SK-N-SH (cell line): ENCODE measurements around the gene CLIC1. TPM values are rescaled to one million over a fixed set of nuclear protein-coding genes. Genes with fewer than 3 reads are reported as not detected.

ENCODE experiments used
- CTCF ChIA-PET: fragments of 300-600, 350-600 bp; formaldehyde crosslinking; extraction: SDS; loops from one replicate; lab custom pipeline; 2021; lab: Yijun Ruan, JAX
- POLR2A ChIA-PET: fragments of 350-600 bp; sonication (Branson Sonifier 250); formaldehyde crosslinking; extraction: SDS; loops from one replicate; lab custom pipeline; 2020; ENCODE audit warnings: antibody characterized with exemption, inconsistent platforms; lab: Yijun Ruan, JAX
- DNase-seq: peaks from one replicate; pipeline ENCODE4 v3.0.0; 2012
- H2AFZ ChIP-seq: fragments of 200-600 bp; sonication (generic); 2 replicates; pipeline ENCODE4 v1.8.1; 2016; ENCODE audit warnings: antibody characterized with exemption, mild to moderate bottlenecking, low read depth
- H3F3A ChIP-seq: fragments of 200-600 bp; sonication (generic); replicated peaks from 2 replicates; pipeline ENCODE3; 2016; ENCODE audit warnings: antibody characterized with exemption, mild to moderate bottlenecking; ENCODE audit not compliant: insufficient read depth
- H3K27ac ChIP-seq, 2 experiments: fragments of 200-500 bp in 1 of 2; fragments of 200-600 bp in 1 of 2; sonication (Bioruptor generic) in 1 of 2; sonication (generic), shearing (Covaris generic) in 1 of 2; 2 replicates each; pipeline versions ENCODE4 v1.5.1 to v1.6.1; 2014 to 2016; ENCODE audit warnings: low read depth in 2 of 2, inconsistent platforms in 1 of 2, low read length in 1 of 2, mild to moderate bottlenecking in 1 of 2, mixed read lengths in 1 of 2
- H3K27me3 ChIP-seq: fragments of 200-600 bp; sonication (generic), shearing (Covaris generic); 2 replicates; pipeline ENCODE4 v1.6.1; 2016; ENCODE audit warnings: mixed run types; ENCODE audit not compliant: insufficient read depth
- H3K36me3 ChIP-seq, 2 experiments: fragments of 200-500 bp in 1 of 2; fragments of 200-600 bp in 1 of 2; sonication (Bioruptor generic) in 1 of 2; sonication (generic) in 1 of 2; replicated peaks in 1 of 2; 2 replicates each; pipeline versions ENCODE3 to v1.5.1; 2014 to 2016; ENCODE audit warnings: low read length in 1 of 2, mild to moderate bottlenecking in 1 of 2; ENCODE audit not compliant: insufficient read depth in 2 of 2, control insufficient read depth in 1 of 2
- H3K4me1 ChIP-seq, 2 experiments: fragments of 200-500 bp in 1 of 2; fragments of 200-600 bp in 1 of 2; sonication (Bioruptor generic) in 1 of 2; sonication (generic), shearing (Covaris generic) in 1 of 2; 2 replicates each; pipeline versions ENCODE4 v1.5.1 to v1.6.1; 2014 to 2016; ENCODE audit warnings: low read depth in 1 of 2, low read length in 1 of 2, mixed run types in 1 of 2; ENCODE audit not compliant: insufficient read depth in 2 of 2, control insufficient read depth in 1 of 2
- H3K4me2 ChIP-seq: fragments of 200-600 bp; sonication (generic), shearing (Covaris generic); 2 replicates; pipeline ENCODE4 v1.6.1; 2017; ENCODE audit warnings: mixed run types
- H3K4me3 ChIP-seq, 2 experiments: fragments of 200-500 bp in 1 of 2; fragments of 200-600 bp in 1 of 2; sonication (Bioruptor generic) in 1 of 2; sonication (generic), shearing (Covaris generic) in 1 of 2; 2 replicates each; pipeline versions ENCODE4 v1.5.1 to v1.8.1; 2014 to 2016; ENCODE audit warnings: low read depth in 2 of 2, inconsistent platforms in 1 of 2, low read length in 1 of 2, mild to moderate bottlenecking in 1 of 2, mixed read lengths in 1 of 2, moderate library complexity in 1 of 2
- H3K79me2 ChIP-seq: fragments of 200-600 bp; sonication (generic); 2 replicates; pipeline ENCODE4 v1.8.1; 2017; ENCODE audit warnings: mild to moderate bottlenecking; ENCODE audit not compliant: insufficient read depth
- H3K9ac ChIP-seq: fragments of 200-600 bp; sonication (generic); 2 replicates; pipeline ENCODE4 v1.6.1; 2017; ENCODE audit warnings: mixed run types
- H3K9me2 ChIP-seq: fragments of 200-600 bp; sonication (generic); 2 replicates; pipeline ENCODE4 v1.6.1; 2017; ENCODE audit warnings: mixed run types
- H3K9me3 ChIP-seq: fragments of 200-600 bp; sonication (generic); 2 replicates; pipeline ENCODE4 v1.6.1; 2017; ENCODE audit warnings: mixed run types, mild to moderate bottlenecking, moderate library complexity
- H4K20me1 ChIP-seq: fragments of 200-600 bp; sonication (generic); 2 replicates; pipeline ENCODE4 v1.6.1; 2017; ENCODE audit warnings: mild to moderate bottlenecking, mixed run types; ENCODE audit not compliant: insufficient read depth
- CHD2 ChIP-seq: fragments of 150-350 bp; IDR thresholded peaks from 2 replicates; pipeline ENCODE4 v1.6.1; 2018; ENCODE audit warnings: low read length; ENCODE audit not compliant: partially characterized antibody
- ELF1 ChIP-seq: IDR thresholded peaks from 2 replicates; pipeline ENCODE4 v1.4.0; 2012
- EZH2phosphoT487 ChIP-seq: fragments of 200-600 bp; sonication (generic); IDR thresholded peaks from 2 replicates; pipeline ENCODE4 v1.6.1; 2017; ENCODE audit warnings: low read depth, mixed run types, mild to moderate bottlenecking, antibody characterized with exemption, moderate library complexity, borderline replicate concordance
- FOXJ3 ChIP-seq: sonication (generic); formaldehyde crosslinking; IDR thresholded peaks from 2 replicates; pipeline ENCODE4 v1.5.1; 2020; ENCODE audit warnings: mild to moderate bottlenecking, missing genetic modification reagents
- GATA2 ChIP-seq: sonication (generic); formaldehyde crosslinking; IDR thresholded peaks from 2 replicates; pipeline ENCODE4 v1.5.0; 2020; ENCODE audit warnings: mild to moderate bottlenecking, missing genetic modification reagents
- JUND ChIP-seq: IDR thresholded peaks from 2 replicates; pipeline ENCODE4 v1.4.0; 2012
- MAX ChIP-seq: IDR thresholded peaks from 2 replicates; pipeline ENCODE4 v1.4.0; 2012; ENCODE audit warnings: low read depth
- MEF2A ChIP-seq: IDR thresholded peaks from 2 replicates; pipeline ENCODE4 v1.4.0; 2012; ENCODE audit warnings: low read depth, borderline replicate concordance
- NFIC ChIP-seq: IDR thresholded peaks from 2 replicates; pipeline ENCODE4 v1.4.0; 2012; ENCODE audit warnings: borderline replicate concordance
- PBX3 ChIP-seq: IDR thresholded peaks from 2 replicates; pipeline ENCODE4; 2012
- POLR2AphosphoS5 ChIP-seq: IDR thresholded peaks from 2 replicates; pipeline ENCODE4 v1.6.1; 2012; ENCODE audit warnings: low read depth, low read length
- RAD21 ChIP-seq: IDR thresholded peaks from 2 replicates; pipeline ENCODE4 v1.6.1; 2012; ENCODE audit warnings: mild to moderate bottlenecking, low read length
- RFX5 ChIP-seq: IDR thresholded peaks from 2 replicates; pipeline ENCODE4 v1.6.1; 2012; ENCODE audit warnings: mild to moderate bottlenecking, improper control_type of control experiment, low read length
- TCF12 ChIP-seq: IDR thresholded peaks from 2 replicates; pipeline ENCODE4 v1.4.0; 2012
- WGBS: methylation state at CpG from one replicate; pipeline ENCODE4 v1.1.6; 2017; ENCODE audit warnings: low lambda C conversion rate; 5-methylcytosine and 5-hydroxymethylcytosine counted together
- polyA plus RNA-seq, 3 experiments: library from polyadenylated mRNA; depleted of rRNA; stranded (reverse); fragments of >200 nt; gene quantifications; 2 replicates each; pipeline ENCODE4 v1.2.3, GENCODE V29; 2012

The CLIC1 gene
- polyA plus RNA-seq, 1 of the 3 experiments (the other 2 are of a cell fraction), result 520 TPM

GRCh38 chr6:31768363-31769257 lies 32.3 kb upstream of the CLIC1 start:
- no peaks in the 10 kb centered on the region for H3K9me2 ChIP-seq
- DNase-seq, result no peak
- TF ChIP-seq JUND (no peak), ELF1 (no peak), EZH2phosphoT487 (no peak), CHD2 (no peak), PBX3 (no peak), NFIC (no peak), RAD21 (no peak)
- peaks cover 2% of the 10 kb centered on the region for H3F3A ChIP-seq
- H3K9me3 ChIP-seq, result no peaks in the 10 kb centered on the region
- no peak overlapping the region for H2AFZ ChIP-seq
- no peak overlapping the region for H3K9ac ChIP-seq
- H3K4me3 ChIP-seq, result no peak overlapping the region
- CTCF ChIA-PET, result interaction anchor here (0.7 to 3.3 kb wide), 8 partner anchors 16 to 1376 kb away, joined by 3 to 16 read pairs (median 6); partner anchors contain the start of genes DDAH2, LY6G5C and MSH5
- H4K20me1 ChIP-seq, result no peaks in the 10 kb centered on the region
- peaks cover 0 to 8% of the 10 kb centered on the region in 2 experiments; a peak in 1 of 4 replicates for H3K4me1 ChIP-seq
- no peak overlapping the region for H3K27ac ChIP-seq
- POLR2A ChIA-PET, result interaction anchor here (0.7 kb wide), 1 partner anchor 14 kb away, joined by 3 read pairs; no protein-coding TSS in a partner anchor
- H3K79me2 ChIP-seq, result no peaks in the 10 kb centered on the region
- no peaks in the 10 kb centered on the region for H3K27me3 ChIP-seq
- WGBS, result 96% methylated on average over 12 of the region's 18 CpGs
- H3K4me2 ChIP-seq, result no peak overlapping the region
- H3K36me3 ChIP-seq, result no peaks in the 10 kb centered on the region

GRCh38 chr6:31767096-31767645 lies 30.8 kb upstream of the CLIC1 start:
- TF ChIP-seq FOXJ3 (no peak), GATA2 (CRISPR knock-in tag) (no peak), RFX5 (no peak), MEF2A (no peak), POLR2AphosphoS5 (no peak), TCF12 (no peak), MAX (no peak)
- no peaks in the 10 kb centered on the region for H3K27me3 ChIP-seq
- no peak overlapping the region for H2AFZ ChIP-seq
- no peaks in the 10 kb centered on the region for H4K20me1 ChIP-seq
- peaks cover 2% of the 10 kb centered on the region for H3F3A ChIP-seq
- WGBS, result 94% methylated on average over 6 of the region's 6 CpGs
- H3K4me3 ChIP-seq, result no peak overlapping the region
- H3K9me3 ChIP-seq, result no peaks in the 10 kb centered on the region
- no peaks in the 10 kb centered on the region for H3K36me3 ChIP-seq
- H3K9ac ChIP-seq, result no peak overlapping the region
- DNase-seq, result no peak
- H3K4me1 ChIP-seq, result peaks cover 0 to 8% of the 10 kb centered on the region in 2 experiments; a peak in 1 of 4 replicates
- no peaks in the 10 kb centered on the region for H3K9me2 ChIP-seq
- CTCF ChIA-PET, result interaction anchor here (1.0 to 2.3 kb wide), 3 partner anchors 10 to 329 kb away, joined by 3 to 12 read pairs (median 3); partner anchors contain the start of gene VWA7
- H3K79me2 ChIP-seq, result no peaks in the 10 kb centered on the region
- POLR2A ChIA-PET, result interaction anchor here (1.2 kb wide), 1 partner anchor 38 kb away, joined by 5 read pairs; the partner anchor contains the start of gene DDAH2
- no peak overlapping the region for H3K27ac ChIP-seq
- H3K4me2 ChIP-seq, result no peak overlapping the region
